GM21447 (cell line): ENCODE measurements around the gene ACSS1.

ENCODE experiments used
- ATAC-seq: cut with Tn5 transposase; IDR thresholded peaks from one replicate; pipeline ENCODE4 v1.9.1; 2021; ENCODE audit not compliant: unreplicated experiment

The ACSS1 gene

DNA sequence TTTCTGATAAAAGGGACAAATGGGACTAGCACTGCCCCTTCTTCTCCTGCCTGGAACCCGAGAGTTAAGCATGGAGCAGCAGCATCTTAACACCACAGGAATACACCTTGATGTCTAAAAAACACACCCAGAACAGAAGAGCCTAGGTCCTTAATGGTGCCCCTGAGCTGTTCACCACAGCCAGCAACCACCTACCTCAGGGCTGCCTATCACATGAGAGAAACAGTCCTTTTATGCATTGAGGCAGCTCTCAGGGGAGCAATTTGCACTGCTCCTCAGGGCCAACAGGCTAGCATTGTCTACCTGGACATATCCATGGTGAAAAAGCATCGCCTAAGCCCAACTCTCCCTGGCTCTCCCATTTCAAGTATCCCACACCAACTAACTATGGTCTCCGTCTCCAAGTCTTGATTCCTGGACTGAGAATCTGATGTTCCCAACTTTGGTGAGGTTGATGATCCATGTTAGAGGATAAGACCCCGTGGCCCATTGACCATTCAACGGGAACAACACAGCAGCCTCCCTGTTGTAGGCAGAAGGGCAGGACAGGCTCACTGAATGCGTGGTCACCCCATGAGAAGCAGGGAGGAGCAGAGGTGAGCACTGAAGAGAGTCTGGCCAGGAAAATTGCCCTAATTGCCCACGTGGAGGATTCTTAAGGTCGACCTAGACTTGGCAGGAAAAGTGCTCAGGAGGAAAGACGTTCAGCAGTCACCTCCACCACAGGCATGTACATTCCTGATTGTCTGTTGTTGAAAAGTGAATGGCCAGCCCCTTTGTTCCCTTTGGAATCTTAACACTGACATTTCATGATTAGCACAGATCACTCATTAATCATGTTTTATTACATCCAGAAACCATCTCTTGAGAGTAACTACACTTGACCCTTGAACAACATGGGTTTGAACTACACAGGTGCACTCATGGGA, 61.2 kb downstream of the ACSS1 start:
- ATAC-seq: no peak

DNA sequence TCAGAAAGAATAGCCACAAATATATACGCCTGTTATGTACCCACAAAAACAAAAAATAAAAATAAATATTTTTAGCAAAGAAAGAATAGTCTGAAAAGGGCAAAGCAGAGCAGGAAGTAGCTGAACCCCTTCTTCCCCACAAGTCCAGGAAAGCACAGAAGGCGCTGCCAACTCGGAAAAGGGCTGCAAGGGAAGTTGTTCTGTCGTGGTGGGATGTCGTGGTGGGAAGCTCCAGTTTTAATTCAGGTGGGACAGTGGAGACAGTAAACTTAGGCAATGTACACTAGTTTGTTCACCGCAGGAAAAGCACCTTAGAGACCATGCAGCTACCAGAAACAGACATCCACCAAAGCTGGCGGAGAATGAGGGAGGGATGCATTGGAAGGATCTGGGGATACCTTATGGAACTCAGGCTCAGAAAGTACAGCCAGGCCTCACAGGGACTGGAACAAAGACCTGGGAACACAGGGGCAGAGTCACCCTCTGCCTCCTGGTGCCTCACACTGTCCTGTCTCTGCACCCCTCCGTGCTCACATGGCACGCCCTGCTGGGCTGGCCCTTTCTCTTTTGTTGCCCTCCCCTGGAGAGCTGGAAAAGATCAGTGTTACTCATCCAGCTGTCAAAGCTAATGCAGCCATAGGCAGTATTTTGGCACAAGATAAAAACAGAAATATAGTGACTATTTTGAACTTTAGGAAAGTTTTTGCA, 62.0 kb downstream of the ACSS1 start:
- no peak for ATAC-seq

DNA sequence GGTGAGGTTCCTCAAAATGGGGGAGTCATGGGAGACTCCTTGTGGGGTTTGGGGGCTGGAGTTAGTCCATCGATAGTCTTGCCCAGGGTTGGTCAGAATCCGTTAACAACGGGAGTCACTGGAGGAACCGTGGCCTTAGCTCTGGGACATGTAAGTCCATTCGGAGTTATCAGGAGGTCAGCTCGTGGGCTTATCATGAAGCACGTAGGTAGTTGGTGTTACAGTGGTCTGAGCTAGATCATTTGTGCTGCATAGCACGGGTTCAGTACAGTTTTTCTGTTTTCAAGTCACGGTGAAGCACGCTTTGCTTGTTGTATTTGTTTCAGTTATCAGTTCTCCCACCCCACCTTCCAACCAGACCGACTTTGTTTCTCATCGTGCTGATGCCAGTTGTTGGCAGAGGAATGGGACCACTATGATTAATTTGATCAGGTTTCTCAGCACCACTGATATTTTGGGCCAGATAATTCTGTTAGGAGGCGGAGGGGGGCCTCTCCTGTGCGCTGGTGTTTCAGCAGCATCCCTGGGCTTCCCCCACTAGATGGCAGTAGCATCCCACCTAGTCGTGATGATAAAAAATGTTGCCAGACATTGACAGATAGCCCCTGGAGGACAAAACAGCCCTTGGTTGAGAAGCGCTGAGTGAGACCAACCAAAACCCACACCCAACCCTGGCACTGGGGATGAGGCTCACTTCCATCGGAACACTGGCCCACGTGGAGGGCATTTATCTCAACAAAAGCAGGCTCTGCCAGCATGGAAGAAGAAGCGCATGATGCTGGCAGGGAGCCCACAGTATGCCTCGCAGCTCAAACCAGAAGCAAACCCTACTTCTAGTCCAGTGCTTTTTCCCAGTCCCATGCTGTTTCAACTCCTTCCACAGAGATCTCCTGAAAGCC, 63.2 kb downstream of the ACSS1 start:
- ATAC-seq: no peak

DNA sequence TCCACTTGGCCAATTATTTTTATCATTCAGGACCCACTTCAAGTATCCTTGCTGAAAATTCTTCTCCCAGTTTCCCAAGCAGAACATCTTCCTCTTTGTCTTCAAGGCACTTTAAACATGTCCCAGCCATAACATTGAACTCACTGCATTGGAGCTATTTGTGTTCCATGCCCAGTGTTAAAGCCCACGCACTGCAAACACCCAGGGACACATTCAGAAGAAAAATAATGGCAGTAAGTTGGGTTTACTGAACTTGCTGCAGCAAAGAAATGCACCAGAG, 63.8 kb downstream of the ACSS1 start:
- no peak for ATAC-seq

DNA sequence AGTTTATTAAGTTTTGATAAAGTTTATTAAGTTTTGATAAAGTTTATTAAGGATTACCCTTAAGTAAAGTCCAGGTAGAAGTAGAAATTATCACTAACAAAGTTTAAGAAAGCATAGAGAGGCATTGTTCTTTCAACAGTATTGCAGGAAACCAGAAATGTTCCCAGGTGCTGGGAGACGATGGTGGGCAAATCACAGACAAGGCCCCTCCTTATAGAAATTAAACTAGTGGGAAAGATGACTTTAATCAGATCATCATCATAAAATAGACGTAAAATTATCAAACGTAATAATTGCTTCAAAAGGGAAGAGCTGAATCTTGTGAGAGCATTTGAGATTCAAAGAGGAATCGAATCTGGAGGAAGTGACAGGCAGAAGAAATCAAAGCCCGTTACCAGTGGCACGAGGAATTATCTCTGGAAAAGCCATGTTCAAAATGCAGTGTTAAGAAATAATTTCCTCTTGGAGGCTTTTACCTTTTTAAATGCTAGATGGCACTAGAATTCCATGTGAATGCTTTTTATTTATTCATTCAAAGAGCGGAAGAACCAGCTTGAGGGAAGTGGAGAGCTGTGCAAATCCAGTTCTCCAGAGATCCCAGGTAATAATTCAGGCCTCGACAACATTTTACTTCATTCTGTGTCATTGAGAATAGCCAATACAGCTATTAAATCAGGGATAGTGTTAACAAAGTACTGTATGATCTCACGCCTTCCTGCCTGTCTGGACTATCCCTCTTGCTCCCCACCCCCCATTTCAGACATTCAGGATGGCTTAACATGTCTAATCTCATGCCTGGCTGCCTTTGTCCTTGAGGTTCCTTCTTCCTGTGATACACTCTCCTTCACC, 64.4 kb downstream of the ACSS1 start:
- no peak for ATAC-seq

DNA sequence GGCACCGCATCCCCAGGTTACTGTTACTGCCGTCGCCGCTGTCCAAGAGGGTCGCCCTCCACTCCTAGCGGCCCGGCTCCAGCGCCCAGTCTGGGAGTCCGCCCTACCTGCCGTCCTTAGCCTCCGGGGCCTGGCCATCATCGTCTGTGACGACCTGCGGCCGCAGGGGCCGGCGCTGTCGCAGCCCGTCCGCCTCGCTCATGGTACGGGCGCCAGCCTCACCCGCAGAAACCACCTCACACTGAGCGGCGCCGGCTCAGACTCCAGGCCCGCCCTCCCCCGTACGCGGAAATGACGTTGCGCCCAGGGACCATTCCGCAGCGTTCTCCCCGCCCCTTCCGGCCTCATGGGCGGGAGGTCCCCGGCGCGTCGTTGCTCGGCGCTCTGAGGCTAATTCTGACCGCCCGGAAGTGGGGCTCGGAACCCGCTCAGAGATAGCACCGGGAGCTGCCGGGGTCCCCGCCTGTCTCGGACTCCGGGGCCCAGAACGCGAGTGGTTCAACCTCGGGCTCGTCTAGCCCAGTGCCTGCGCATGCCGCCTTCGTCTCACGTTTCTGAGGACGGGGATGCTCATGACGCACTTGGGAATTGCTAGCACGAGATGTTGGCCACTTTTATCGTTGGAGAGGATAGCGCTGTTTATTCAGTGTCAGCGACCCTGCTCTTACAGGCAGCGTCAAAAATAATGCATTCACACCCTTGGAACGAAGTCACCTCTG, 65.3 kb downstream of the ACSS1 start, which contains the start of gene APMAP:
Gene APMAP, minus strand, starts transcription at position 265 of the 719 bp plus-strand sequence. Its CDS starts 63 bp downstream, at position 202.
- peak; percentile 95 for ATAC-seq

DNA sequence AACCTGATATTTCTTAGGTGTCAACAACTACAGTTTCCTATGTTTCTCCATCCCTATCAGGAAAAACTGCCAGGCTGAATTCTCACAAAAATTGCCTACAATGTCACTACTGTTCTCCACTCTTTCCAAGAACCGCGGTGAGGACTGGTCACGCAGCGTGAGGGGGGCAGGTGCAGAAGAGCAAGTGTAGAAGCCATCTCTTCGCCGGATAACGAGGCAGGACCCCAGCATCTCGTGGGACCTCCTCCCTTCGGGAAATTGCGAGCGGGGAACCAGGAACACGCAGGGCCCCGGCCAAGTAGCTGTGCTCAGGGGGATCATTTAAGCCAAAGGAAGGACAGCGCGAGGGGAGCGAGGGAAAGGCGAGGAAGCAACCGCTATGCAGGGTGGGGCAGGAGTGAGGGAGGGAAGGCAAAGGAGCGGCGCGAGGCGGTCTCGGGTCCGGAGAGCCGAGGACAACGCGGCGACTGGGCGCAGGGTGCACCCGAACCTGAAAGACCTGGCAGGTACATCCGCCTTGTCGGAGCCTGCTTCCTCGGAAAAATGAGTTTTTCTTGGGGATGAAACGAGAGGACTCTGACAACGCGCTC, 65.9 kb downstream of the ACSS1 start:
- peak; percentile 27 for ATAC-seq

DNA sequence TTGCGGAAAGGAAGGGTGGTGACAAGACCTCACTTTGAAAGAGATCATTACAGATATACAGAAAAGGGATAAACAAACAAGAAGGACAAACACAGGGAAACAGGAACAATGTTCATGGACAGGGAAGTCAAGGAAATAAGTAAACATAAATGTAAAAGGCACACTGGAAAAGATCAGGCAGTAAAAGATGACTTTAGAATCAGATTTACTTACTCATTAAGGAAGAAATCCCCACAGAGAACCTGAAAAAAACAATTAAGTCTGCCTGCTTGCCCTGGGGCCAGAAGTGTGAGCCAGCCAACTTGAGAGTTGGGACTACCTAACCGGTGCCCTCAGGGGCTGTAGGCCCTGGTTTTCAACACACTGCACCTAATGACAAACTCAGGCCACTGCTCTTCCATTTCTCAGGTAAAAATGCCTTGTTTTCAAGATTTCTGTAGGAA, 67.1 kb downstream of the ACSS1 start:
- no peak for ATAC-seq

DNA sequence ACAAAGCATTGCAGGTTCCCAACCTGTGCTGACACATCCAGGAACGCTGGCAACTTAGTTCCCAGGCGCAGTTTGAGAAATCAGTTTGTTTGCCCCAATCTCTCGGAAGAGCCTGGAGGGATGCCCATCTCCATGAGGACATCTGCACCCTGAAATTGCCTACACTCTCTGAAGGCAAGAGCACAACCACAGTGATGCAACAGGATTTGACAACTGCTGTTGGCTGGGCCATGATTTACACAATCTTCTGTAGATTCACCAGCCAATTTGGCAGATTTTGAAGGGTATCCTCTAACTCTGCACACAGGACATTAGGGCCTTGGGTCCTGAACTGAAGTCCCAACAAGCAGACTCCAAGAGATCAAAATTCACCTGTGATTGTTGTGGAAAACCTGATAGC, 68.8 kb downstream of the ACSS1 start:
- ATAC-seq: no peak

DNA sequence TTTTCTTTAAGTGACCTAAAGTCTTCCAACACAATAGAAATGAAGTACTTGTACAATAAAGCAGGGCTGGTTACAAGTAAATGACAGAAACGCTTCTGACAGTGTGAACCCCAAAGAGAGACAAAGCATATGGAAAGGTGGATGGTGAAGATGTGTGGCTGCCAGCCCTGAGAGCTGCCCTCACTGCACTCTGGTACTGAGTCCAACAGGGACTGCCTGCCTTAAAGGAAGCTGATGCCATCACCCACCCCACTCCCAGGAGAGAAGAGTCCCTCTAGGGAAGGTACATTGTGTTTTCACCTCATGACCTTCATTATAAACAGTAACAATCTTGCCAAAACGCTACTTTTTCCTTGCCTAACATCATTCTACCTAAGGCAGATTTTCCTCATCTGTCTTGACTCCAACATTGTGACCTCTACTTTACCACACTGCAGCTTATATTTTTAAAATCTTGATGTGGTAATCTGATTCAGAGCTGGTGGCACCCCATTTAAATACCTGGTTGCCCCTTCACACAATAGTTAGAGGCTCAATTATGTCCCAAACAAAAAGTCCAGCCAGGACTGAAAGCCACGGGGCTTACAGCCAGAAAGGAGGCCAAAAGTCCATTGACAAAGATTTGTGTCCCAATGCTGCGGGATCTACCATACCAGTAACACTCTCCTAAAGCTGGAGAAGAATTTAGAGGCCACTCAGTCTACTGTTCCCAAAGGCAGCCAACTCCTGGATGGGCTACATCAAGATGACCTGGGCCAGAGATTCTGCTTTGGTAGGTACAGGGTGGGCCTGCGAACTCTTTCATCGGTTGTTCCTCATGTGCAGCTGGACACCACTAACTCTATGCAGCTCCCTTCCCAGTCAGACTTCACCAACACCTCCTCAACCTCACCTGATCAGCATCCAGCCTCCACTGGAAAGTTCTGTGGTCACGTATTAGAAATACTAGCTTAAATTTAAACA, 69.8 kb downstream of the ACSS1 start:
- no peak for ATAC-seq

DNA sequence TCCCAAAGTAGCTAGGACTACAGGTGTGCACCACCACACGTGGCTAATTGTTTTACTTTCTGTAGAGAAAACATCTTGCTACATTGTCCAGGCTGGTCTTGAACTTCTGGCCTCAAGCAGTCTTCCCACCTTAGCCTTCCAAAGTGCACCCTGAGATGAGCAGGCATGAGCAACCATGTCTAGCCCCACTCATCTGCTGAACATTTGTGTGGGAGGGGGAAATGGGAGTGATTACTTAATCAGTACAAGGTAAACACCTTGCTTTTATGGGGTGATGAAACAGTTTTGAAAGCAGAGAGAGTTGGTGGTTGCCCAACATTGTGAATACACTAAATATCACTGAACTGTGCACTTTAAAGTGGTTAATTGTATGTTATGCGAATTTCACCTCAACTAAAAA, 70.7 kb downstream of the ACSS1 start:
- no peak for ATAC-seq

DNA sequence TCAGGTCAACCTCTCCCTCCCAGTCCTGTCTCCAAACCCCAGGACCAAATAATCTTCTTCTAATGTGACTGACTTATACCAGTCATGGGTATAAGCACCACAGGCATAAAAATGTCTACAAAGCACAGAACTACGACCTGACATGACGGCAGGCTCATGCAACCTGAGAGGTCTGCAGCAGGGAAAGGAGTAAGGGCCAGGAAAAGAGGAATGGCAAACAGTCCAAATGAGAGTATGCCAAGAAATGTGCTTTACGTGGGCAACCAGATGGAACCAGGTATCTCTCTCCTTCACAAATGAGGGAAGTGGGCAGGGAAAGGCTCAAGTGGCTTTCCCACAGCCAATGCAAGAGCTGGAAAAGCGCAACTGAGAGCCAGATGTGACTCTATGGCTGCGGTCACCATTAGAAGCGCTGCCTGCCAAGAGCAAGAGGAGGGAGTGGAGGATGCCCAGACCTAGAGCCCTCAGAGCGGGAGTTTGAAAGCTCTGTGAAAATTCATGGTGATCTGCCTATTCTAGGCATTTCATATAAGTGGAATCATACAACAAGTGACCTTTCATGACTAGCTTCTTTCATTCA, 71.4 kb downstream of the ACSS1 start:
- no peak for ATAC-seq

DNA sequence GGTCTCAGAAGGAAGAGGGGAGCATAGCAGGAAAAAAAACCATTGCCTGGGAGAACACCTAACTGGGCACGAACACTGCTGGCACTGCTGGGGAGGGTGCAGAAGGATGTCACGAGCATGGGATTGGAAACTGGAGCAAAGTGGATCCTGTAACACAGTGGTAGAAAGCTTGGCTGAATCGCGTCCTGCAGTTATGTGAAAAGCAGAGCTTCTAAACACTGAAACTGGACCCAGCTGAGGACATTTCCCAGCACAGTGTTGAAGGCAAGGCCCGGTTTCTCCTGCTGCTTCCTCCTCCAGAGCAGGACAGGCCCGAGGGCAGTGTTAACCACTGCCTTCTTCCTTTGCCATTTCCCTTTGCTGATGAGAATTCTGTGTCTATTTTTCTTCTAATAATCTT, 72.1 kb downstream of the ACSS1 start:
- ATAC-seq: no peak

DNA sequence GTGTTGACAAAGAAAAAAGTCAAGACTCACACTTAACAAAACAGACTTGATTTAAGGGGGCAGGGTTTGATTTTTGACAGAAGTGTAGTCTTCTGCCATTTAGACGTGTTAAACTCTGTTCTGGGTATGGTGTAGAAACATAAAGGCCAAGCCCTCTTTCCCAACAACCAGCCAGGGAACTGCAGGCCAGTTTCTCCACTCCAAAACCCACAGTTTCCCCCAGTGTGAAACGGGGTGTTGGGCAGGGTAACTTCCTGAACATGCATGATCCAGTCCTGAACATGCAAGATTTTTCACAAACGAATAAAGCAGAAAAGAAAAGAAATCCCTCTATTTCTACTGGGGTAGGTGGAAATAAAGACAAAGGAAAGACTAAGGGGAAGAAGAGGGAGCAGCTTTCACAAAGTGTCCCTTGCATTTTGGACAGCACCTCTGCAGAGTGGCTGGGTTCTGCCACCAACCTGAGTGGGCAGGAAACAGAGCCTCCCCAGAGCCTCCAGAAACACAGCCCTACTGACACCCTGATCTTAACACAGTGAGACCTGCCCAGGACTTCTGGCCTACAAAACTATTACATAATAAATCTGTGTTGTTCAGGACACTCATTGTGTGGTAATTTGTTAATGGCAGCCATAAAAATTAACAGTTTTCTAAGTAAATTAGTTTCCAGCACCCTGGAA, 72.8 kb downstream of the ACSS1 start:
- no peak for ATAC-seq

DNA sequence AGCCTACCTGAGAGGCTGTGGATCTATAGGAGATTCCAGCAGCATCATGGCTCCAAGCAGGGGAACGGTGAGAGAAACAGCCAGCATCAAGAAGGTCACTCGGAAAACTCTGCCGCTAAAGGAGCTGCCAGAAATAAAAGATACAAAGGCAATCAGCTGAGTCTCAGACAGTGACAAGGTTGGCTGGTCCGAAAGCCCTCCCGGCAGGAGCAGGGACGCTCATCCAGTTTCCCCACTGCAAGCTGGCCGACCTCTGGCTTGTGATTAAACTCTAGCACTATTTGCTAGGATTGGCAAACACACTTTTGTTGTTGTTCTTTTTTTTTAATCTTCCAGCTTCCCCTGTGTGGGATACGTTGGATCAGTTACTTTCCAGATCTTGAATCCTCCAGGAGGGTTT, 74.0 kb downstream of the ACSS1 start:
- ATAC-seq: no peak

DNA sequence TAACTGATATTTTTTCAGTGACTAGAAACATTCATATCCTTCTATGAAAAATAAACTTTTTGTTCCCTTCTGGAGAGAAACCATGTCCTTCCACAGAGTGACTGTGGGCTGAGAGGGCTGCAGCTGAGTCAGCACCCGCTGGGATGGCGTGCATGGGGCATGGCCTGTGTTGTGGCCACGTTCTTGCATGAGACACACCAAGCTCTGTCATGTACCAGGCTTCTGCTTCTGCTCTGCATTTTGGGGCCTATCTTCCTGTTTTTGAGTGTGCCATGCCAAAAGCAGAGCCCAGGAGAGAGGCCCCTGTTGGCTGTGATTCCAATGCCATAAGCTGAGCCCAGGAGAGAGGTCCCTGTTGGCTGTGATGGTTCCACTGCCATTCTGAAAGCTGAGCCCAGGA, 76.1 kb downstream of the ACSS1 start:
- no peak for ATAC-seq

DNA sequence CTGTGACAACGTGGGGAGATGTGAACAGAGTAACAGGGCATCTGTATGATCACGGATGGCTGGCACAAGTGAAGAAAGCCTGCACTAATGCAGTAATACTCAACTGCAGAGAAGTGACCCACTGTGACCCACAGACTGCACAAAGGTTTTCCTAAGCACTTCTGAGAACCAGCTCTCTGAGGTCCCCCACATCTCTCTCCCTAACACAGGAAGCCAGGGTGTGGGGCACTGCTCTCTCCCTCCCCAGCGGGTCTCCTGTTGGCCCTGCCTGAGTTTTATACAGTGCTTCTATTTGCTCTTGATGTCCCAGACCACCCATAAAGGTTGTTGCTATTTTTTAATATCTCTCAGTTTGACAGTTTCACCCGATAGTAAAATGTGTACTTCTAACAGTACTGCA, 76.7 kb downstream of the ACSS1 start:
- ATAC-seq: no peak
